Tongue (tissue), 2 donors: ENCODE results near the gene RUVBL1. TPM values are rescaled to one million over a fixed set of nuclear protein-coding genes. Genes with fewer than 3 reads are reported as not detected.

Source experiments
- small RNA-seq: library from RNA; depleted of rRNA; stranded (forward); fragments of <200 nt; gene quantifications from one replicate; pipeline ENCODE3, GENCODE V24; 2014; ENCODE audit warnings: low replicate concordance
- total RNA-seq: library from RNA; depleted of rRNA; stranded (reverse); fragments of >200 nt; gene quantifications from one replicate; pipeline ENCODE4 v1.2.3, GENCODE V29; 2014

RUVBL1 gene
- total RNA-seq, 1 donor from 2014 or later = 30.6 TPM

Small RNA genes within 50 kb of the gene (small RNA-seq; reads per million reads assigned to genes)
- gene RNU2-37P (not detected), gene RNU6-823P (not detected)

Other genes starting within 250 kb of the RUVBL1 start
- 38.2 TPM for gene KBTBD12, start 208.6 kb downstream of the RUVBL1 start, total RNA-seq
- 122 TPM for gene SEC61A1, start 71.4 kb downstream of the RUVBL1 start, total RNA-seq
- 11.3 TPM for gene EEFSEC, start 29.7 kb upstream of the RUVBL1 start, total RNA-seq